Gastrocnemius medialis (tissue), 4 donors: Measurements from ENCODE around the gene TREML1. TPM values are rescaled to one million over a fixed set of nuclear protein-coding genes. Genes with fewer than 3 reads are reported as not detected.

Experiments
- ATAC-seq, 2 donors: fragments of 150-250 bp; one replicate each; pipeline ENCODE4 v1.9.1; 2016
- DNase-seq, 2 donors: peaks; one replicate each; pipeline ENCODE4 v3.0.0-alpha.2; 2019
- H3K27ac ChIP-seq, 4 donors: fragments of 200-600 bp; sonication (generic); 1 replicate in 1 of 4; 2 replicates in 3 of 4; pipeline ENCODE4 v1.5.1; 2016 to 2018; ENCODE audit warnings: mild to moderate bottlenecking in 2 of 4, moderate library complexity in 1 of 4
- H3K27me3 ChIP-seq, 3 donors: fragments of 200-600 bp; sonication (generic) in 2 of 3; 1 replicate in 1 of 3; 2 replicates in 2 of 3; pipeline versions ENCODE4 v1.5.1 to v1.6.0; 2016 to 2019; ENCODE audit warnings: mild to moderate bottlenecking in 1 of 3, moderate library complexity in 1 of 3
- H3K36me3 ChIP-seq, 2 donors: fragments of 200-600 bp; sonication (generic) in 1 of 2; one replicate each; pipeline ENCODE4 v1.5.1; 2017 to 2018
- H3K4me1 ChIP-seq, 2 donors: fragments of 200-600 bp; sonication (generic) in 1 of 2; one replicate each; pipeline ENCODE4 v1.5.1; 2016 to 2017; ENCODE audit warnings: mild to moderate bottlenecking in 2 of 2
- H3K4me3 ChIP-seq, 4 donors: fragments of 200-600 bp; sonication (generic) in 3 of 4; 1 replicate in 1 of 4; 2 replicates in 3 of 4; pipeline ENCODE4 v1.5.1; 2016 to 2019; ENCODE audit warnings: mild to moderate bottlenecking in 2 of 4
- H3K9me3 ChIP-seq, 3 donors: fragments of 200-600 bp; sonication (generic) in 2 of 3; 1 replicate in 1 of 3; 2 replicates in 2 of 3; pipeline ENCODE4 v1.5.1; 2016 to 2019
- POLR2A ChIP-seq, 2 donors: fragments of 450-650 bp; IDR thresholded peaks; one replicate each; pipeline ENCODE4 v1.6.1; 2017; ENCODE audit warnings: antibody characterized with exemption in 2 of 2, mild to moderate bottlenecking in 2 of 2, moderate library complexity in 2 of 2
- in situ Hi-C, 4 donors: fragments of 200-750 bp; cut with MboI; loops; one replicate each; pipeline versions ENCODE4 v1.15.0 to v1.8.0; 2017; ENCODE audit warnings: low sequenced_read_pairs in 4 of 4
- intact Hi-C: fragments of 100-400 bp; cut with DNase I; formaldehyde crosslinking; loops from one replicate; pipeline ENCODE4 v1.15.1; 2023; ENCODE audit warnings: low total_unique reads
- total RNA-seq, 4 donors: library from RNA; depleted of rRNA; stranded (reverse); fragments of >200 nt; gene quantifications; one replicate each; pipeline versions ENCODE4 v1.1.0 to v1.2.3, GENCODE V29; 2016
- TF ChIP-seq, protein P1 (sequence below), 5 experiments: fragments of 450-650 bp in 3 of 5; fragments of 200-600 bp in 2 of 5; sonication (generic) in 2 of 5; IDR thresholded peaks in 4 of 5; conservative IDR thresholded peaks in 1 of 5; 1 replicate in 4 of 5; 2 replicates in 1 of 5; pipeline ENCODE4 v1.5.1; 2016 to 2019; ENCODE audit warnings: antibody characterized with exemption in 5 of 5, mild to moderate bottlenecking in 3 of 5, moderate library complexity in 3 of 5

Gene TREML1
- total RNA-seq, 4 donors from 2014 or later, result not detected

- intact Hi-C loops, result no loop called here
- ATAC-seq (no peak), DNase-seq (no peak)
- Histone ChIP-seq H3K4me3 (no peak overlapping the region), H3K27ac (no peak overlapping the region), H3K27me3 (no peaks in the 10 kb centered on the region), H3K9me3 (no peaks in the 10 kb centered on the region), H3K4me1 (no peaks in the 10 kb centered on the region), H3K36me3 (no peaks in the 10 kb centered on the region)
- in situ Hi-C loops, result no loop called here
- TF ChIP-seq, protein P1, sequence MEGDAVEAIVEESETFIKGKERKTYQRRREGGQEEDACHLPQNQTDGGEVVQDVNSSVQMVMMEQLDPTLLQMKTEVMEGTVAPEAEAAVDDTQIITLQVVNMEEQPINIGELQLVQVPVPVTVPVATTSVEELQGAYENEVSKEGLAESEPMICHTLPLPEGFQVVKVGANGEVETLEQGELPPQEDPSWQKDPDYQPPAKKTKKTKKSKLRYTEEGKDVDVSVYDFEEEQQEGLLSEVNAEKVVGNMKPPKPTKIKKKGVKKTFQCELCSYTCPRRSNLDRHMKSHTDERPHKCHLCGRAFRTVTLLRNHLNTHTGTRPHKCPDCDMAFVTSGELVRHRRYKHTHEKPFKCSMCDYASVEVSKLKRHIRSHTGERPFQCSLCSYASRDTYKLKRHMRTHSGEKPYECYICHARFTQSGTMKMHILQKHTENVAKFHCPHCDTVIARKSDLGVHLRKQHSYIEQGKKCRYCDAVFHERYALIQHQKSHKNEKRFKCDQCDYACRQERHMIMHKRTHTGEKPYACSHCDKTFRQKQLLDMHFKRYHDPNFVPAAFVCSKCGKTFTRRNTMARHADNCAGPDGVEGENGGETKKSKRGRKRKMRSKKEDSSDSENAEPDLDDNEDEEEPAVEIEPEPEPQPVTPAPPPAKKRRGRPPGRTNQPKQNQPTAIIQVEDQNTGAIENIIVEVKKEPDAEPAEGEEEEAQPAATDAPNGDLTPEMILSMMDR (IDR thresholded peaks at IDR 0.05 in 4 of 5, conservative IDR thresholded peaks at IDR 0.05 in 1 of 5), result no peak
- TF ChIP-seq POLR2A (IDR thresholded peaks at IDR 0.05), result no peak
These were observed 13.2 kb upstream of the TREML1 start for GRCh38 chr6:41167173-41167963.

DNA sequence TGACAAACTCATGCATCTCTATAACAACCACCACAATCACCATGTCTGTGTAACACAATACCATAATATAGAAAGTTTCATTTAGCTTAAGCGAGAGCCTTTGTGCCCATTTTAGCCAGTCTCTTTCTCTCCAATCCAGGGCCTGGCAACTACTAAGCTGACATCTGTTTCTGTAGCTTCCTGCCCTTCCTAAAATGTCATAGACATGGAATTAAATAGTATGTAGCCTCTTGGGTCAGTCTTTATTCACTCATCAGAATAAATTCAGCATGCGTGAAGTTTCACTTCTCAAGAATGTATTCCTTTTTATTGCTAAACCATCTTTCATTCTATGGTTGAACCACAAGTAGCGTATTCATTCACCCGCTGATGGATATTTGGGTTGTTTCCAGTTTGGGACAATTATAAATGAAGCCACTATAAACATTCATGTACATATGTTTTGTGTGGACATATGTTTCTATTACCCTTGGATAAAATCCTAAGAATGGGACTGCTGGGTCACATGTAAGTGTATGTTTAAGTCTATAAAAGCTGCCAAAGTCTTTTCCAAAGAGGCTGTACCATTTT lies 10.5 kb upstream of the TREML1 start:
- H3K27ac ChIP-seq, result no peak overlapping the region
- in situ Hi-C loops (no loop called here), intact Hi-C loops (no loop called here)
- ATAC-seq (no peak), DNase-seq (no peak)
- H3K27me3 ChIP-seq, result no peaks in the 10 kb centered on the region
- no peak for TF ChIP-seq POLR2A (IDR thresholded peaks at IDR 0.05)
- TF ChIP-seq, protein P1 (IDR thresholded peaks at IDR 0.05 in 4 of 5, conservative IDR thresholded peaks at IDR 0.05 in 1 of 5), result no peak
- H3K36me3 ChIP-seq, result no peaks in the 10 kb centered on the region
- H3K4me1 ChIP-seq, result no peaks in the 10 kb centered on the region
- H3K9me3 ChIP-seq, result no peaks in the 10 kb centered on the region
- H3K4me3 ChIP-seq, result no peak overlapping the region

DNA sequence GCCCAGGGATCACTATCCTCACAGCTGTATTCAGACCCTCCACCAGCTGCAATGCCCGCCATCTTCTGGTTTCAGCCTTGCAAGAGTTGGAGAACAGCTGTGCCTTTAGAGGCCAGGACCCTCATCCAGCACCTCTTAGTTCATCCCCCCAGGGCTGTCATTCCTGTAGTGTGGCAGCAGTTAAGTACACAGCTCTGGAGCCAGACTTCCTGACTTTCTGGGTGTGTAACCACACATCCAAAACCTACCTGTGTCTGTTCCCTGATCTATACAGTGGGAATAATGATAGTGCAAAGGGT lies 9.2 kb upstream of the TREML1 start:
- in situ Hi-C loops, result no loop called here
- TF ChIP-seq, protein P1 (IDR thresholded peaks at IDR 0.05 in 4 of 5, conservative IDR thresholded peaks at IDR 0.05 in 1 of 5), result no peak
- Histone ChIP-seq H3K27me3 (no peaks in the 10 kb centered on the region), H3K36me3 (no peaks in the 10 kb centered on the region), H3K4me3 (no peak overlapping the region), H3K4me1 (no peaks in the 10 kb centered on the region), H3K9me3 (no peaks in the 10 kb centered on the region), H3K27ac (no peak overlapping the region)
- no peak for ATAC-seq
- intact Hi-C loops, result no loop called here
- no peak for DNase-seq

- Histone ChIP-seq H3K27me3 (no peaks in the 10 kb centered on the region), H3K9me3 (no peaks in the 10 kb centered on the region), H3K4me3 (no peak within 1 kb of the TSS), H3K4me1 (no peaks in the 10 kb centered on the region), H3K27ac (no peak within 1 kb of the TSS), H3K36me3 (no peaks in the 10 kb centered on the region)
- DNase-seq, result no peak
- intact Hi-C loops (no loop called here), in situ Hi-C loops (no loop called here)
- no peak for ATAC-seq
- TF ChIP-seq POLR2A (IDR thresholded peaks at IDR 0.05), result no peak
- TF ChIP-seq, protein P1 (IDR thresholded peaks at IDR 0.05 in 4 of 5, conservative IDR thresholded peaks at IDR 0.05 in 1 of 5), result no peak
These were observed 8.7 kb upstream of the TREML1 start, which contains the start of gene TREM2 for GRCh38 chr6:41162687-41163418. TSS of gene TREM2 (minus strand) at chr6:41163116. CDS start at chr6:41163082, 34 bp downstream.
